ENCODE results near the gene CDK5RAP2. TPM values are rescaled to one million over a fixed set of nuclear protein-coding genes. Genes with fewer than 3 reads are reported as not detected.

CDK5RAP2 gene
- polyA plus RNA-seq, 4 donors, result 15.7 to 49.3 (median 18.9) TPM

DNA sequence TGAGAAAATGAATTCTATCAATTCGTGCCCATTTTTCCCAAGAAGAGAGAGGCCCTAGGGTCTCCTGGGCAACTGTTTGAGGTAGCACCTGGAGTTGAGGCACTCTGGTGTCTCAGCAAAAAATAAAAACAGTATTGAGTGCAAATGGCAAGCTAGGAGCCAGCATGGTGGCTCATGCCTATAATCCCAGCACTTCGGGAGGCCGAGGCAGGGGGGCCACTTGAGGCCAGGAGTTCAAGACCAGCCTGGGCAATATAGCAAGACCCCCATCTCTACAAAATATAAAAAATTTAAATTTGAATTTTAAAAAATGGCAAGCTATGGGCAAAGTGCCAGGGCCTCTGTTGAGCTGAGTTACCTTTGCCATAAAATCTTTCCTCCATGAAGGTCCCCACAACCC is 136.0 kb downstream of the CDK5RAP2 start:
- H3K27ac ChIP-seq (ENCODE audit: low read depth in 1 of 3, low read length in 2 of 3), result no peak overlapping the region
- WGBS, 3 donors, result 93 to 98% (median 95%) methylated on average over 3 of the region's 3 CpGs
- H3K27me3 ChIP-seq (ENCODE audit: control insufficient read depth in 3 of 3, insufficient read depth in 3 of 3, low read length in 3 of 3), result no peaks in the 10 kb centered on the region
- no peak overlapping the region for H3K4me3 ChIP-seq (ENCODE audit: low read depth in 1 of 3, low read length in 3 of 3)
- H3K36me3 ChIP-seq (ENCODE audit: control insufficient read depth in 3 of 3, insufficient read depth in 2 of 3, low read depth in 1 of 3, low read length in 3 of 3), result peaks cover 0 to 38% (median 17%) of the 10 kb centered on the region in 3 donors
- no peaks in the 10 kb centered on the region for H3K9me3 ChIP-seq (ENCODE audit: control insufficient read depth in 2 of 2, insufficient read depth in 1 of 2, low read depth in 1 of 2, low read length in 1 of 2)
- DNase-seq, result no peak
- no peak for FAIRE-seq
- peaks cover 0 to 30% (median 0%) of the 10 kb centered on the region in 3 donors for H3K4me1 ChIP-seq (ENCODE audit: control insufficient read depth in 3 of 3, insufficient read depth in 2 of 3, low read depth in 1 of 3, low read length in 2 of 3)

DNA sequence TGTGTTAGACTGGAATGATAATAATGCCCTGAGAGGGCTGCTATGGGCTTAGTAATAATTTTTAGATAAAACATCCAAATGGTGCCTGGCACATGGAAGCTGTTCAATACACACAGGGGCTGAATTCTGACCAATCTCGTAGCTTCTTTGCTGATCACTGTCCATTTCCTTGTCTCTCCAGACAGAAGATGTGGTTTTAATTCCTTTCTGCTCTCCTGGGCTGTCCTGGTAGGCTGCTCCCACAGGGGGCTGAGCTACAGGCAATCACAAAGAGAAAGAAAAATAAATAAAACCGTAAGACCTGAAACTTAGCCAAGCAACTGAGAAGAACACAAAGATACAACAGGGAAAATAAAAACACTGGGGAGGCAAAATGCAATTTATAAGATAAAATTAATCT is 136.5 kb downstream of the CDK5RAP2 start:
- peaks cover 0 to 31% (median 0%) of the 10 kb centered on the region in 3 donors for H3K4me1 ChIP-seq (ENCODE audit: control insufficient read depth in 3 of 3, insufficient read depth in 2 of 3, low read depth in 1 of 3, low read length in 2 of 3)
- FAIRE-seq (no peak), DNase-seq (no peak)
- peaks cover 0 to 39% (median 18%) of the 10 kb centered on the region in 3 donors for H3K36me3 ChIP-seq (ENCODE audit: control insufficient read depth in 3 of 3, insufficient read depth in 2 of 3, low read depth in 1 of 3, low read length in 3 of 3)
- H3K9me3 ChIP-seq (ENCODE audit: control insufficient read depth in 2 of 2, insufficient read depth in 1 of 2, low read depth in 1 of 2, low read length in 1 of 2), result no peaks in the 10 kb centered on the region
- peak overlapping the region in 1 of 3 donors; percentile 26 for H3K27ac ChIP-seq (ENCODE audit: low read depth in 1 of 3, low read length in 2 of 3)
- 64 to 78% (median 77%) methylated on average over 2 of the region's 2 CpGs for WGBS, 3 donors
- H3K4me3 ChIP-seq (ENCODE audit: low read depth in 1 of 3, low read length in 3 of 3), result no peak overlapping the region
- H3K27me3 ChIP-seq (ENCODE audit: control insufficient read depth in 3 of 3, insufficient read depth in 3 of 3, low read length in 3 of 3), result no peaks in the 10 kb centered on the region

DNA sequence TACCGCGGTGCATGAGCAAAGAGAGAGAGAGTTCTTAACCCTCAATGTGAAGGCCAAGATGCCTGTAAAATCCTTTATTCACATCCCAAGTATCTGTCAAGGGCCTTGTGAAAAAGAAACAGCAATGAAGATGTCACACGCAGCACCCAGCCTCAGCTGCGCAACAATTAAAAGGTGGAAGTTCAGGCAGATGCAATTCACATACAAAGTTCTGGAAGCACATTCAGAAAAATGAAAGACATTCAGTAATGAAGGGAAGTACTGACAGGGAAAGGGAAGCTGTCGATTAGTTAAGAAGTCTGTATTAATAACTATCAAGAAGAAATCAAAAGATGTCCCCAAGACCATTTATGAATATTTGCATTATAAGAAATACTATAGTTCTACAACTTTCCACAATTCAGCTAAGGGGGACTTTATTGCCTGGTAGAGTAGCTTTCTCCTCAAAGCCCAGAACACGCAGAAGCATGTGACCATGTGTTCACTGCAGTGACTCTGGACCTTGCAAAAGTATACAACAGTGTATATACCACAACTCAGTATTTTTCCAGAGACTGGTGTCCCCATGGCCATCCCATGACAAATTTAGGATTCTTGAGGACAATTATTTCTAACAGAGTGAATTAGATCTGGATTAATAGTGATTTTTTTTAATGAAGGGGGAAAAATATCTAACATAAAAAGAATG is 137.5 kb downstream of the CDK5RAP2 start:
- Histone ChIP-seq H3K4me1 (ENCODE audit: control insufficient read depth in 3 of 3, insufficient read depth in 2 of 3, low read depth in 1 of 3, low read length in 2 of 3) (peaks cover 0 to 35% (median 0%) of the 10 kb centered on the region in 3 donors), H3K27me3 (ENCODE audit: control insufficient read depth in 3 of 3, insufficient read depth in 3 of 3, low read length in 3 of 3) (no peaks in the 10 kb centered on the region), H3K4me3 (ENCODE audit: low read depth in 1 of 3, low read length in 3 of 3) (no peak overlapping the region), H3K9me3 (ENCODE audit: control insufficient read depth in 2 of 2, insufficient read depth in 1 of 2, low read depth in 1 of 2, low read length in 1 of 2) (no peaks in the 10 kb centered on the region), H3K36me3 (ENCODE audit: control insufficient read depth in 3 of 3, insufficient read depth in 2 of 3, low read depth in 1 of 3, low read length in 3 of 3) (peaks cover 0 to 33% (median 18%) of the 10 kb centered on the region in 3 donors), H3K27ac (ENCODE audit: low read depth in 1 of 3, low read length in 2 of 3) (peak overlapping the region in 1 of 3 donors; percentile 74)
- no peak for FAIRE-seq
- DNase-seq, result peak in 1 of 2 donors; percentile 31
- WGBS, 3 donors, result 84 to 97% (median 94%) methylated on average over 6 of the region's 6 CpGs

DNA sequence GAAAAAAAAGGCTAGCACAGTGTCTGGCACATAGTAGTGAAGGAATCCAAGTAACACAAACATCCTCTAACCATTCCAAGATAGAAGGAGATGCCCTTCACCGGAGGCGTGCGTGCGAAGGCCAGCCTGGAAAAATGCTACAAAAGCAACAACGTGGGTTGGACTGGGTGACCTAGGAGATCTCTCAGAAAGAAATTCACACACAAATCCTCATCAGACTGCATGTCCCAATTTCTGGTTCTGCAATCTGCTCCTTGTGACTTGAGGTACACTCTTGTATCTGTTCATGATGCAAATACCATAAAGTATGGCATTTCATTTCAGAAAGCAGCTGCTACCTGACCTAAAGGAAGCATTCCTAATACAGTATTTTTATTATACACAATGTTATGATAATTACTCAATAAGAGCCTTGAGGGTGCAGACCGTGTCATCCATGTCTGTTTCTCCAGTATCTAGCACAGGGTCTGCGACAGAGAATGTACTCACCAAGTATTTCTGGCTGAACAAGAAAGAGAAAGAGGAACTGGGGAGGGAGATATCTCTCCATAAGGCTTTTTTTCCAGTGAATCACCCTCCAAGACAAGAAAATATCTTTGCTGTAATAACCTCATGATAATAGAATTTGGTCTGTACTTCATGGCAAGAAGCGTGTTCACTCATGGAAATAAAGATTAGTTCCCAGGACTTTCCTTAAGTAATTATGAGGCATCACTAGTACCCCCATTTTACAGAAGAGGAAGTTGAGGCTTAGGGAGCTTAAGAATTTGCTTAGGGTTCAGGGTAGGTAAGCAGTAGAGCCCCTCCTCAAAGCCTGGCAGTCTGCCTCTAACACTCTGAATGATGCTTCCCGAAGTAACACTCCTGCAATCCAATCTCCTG is 138.3 kb downstream of the CDK5RAP2 start:
- H3K27me3 ChIP-seq (ENCODE audit: control insufficient read depth in 3 of 3, insufficient read depth in 3 of 3, low read length in 3 of 3), result no peaks in the 10 kb centered on the region
- DNase-seq (peak in 1 of 2 donors; percentile 33), FAIRE-seq (no peak)
- H3K36me3 ChIP-seq (ENCODE audit: control insufficient read depth in 3 of 3, insufficient read depth in 2 of 3, low read depth in 1 of 3, low read length in 3 of 3), result peaks cover 0 to 37% (median 18%) of the 10 kb centered on the region in 3 donors
- no peaks in the 10 kb centered on the region for H3K9me3 ChIP-seq (ENCODE audit: control insufficient read depth in 2 of 2, insufficient read depth in 1 of 2, low read depth in 1 of 2, low read length in 1 of 2)
- WGBS, 3 donors, result 90 to 94% (median 93%) methylated on average over 9 of the region's 9 CpGs
- H3K4me3 ChIP-seq (ENCODE audit: low read depth in 1 of 3, low read length in 3 of 3), result no peak overlapping the region
- H3K4me1 ChIP-seq (ENCODE audit: control insufficient read depth in 3 of 3, insufficient read depth in 2 of 3, low read depth in 1 of 3, low read length in 2 of 3), result peaks cover 0 to 40% (median 0%) of the 10 kb centered on the region in 3 donors
- H3K27ac ChIP-seq (ENCODE audit: low read depth in 1 of 3, low read length in 2 of 3), result peak overlapping the region in 1 of 3 donors; percentile 74

DNA sequence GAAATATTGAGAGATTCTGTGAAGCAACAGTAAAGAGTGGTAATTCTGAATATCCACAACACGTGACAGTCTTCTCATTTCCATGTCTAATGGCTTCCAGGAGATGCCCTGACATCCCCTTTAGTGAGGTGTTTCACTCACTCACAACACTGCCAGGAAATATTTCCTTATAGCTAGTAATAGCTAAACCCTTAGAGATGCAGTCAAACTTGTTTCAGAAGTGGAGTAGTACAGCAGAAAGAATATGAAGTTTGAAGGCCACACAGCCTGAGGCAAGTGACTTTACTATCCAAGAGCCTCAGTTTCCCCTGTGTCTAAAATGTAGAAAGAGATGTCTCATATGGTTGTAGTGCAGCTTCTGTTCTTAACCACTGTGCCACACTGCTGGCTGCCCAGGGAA is 139.2 kb downstream of the CDK5RAP2 start:
- FAIRE-seq, result no peak
- Histone ChIP-seq H3K27ac (ENCODE audit: low read depth in 1 of 3, low read length in 2 of 3) (peak overlapping the region in 1 of 3 donors; percentile 74), H3K27me3 (ENCODE audit: control insufficient read depth in 3 of 3, insufficient read depth in 3 of 3, low read length in 3 of 3) (no peaks in the 10 kb centered on the region), H3K36me3 (ENCODE audit: control insufficient read depth in 3 of 3, insufficient read depth in 2 of 3, low read depth in 1 of 3, low read length in 3 of 3) (peaks cover 0 to 31% (median 18%) of the 10 kb centered on the region in 3 donors), H3K4me1 (ENCODE audit: control insufficient read depth in 3 of 3, insufficient read depth in 2 of 3, low read depth in 1 of 3, low read length in 2 of 3) (peaks cover 0 to 40% (median 0%) of the 10 kb centered on the region in 3 donors), H3K9me3 (ENCODE audit: control insufficient read depth in 2 of 2, insufficient read depth in 1 of 2, low read depth in 1 of 2, low read length in 1 of 2) (no peaks in the 10 kb centered on the region), H3K4me3 (ENCODE audit: low read depth in 1 of 3, low read length in 3 of 3) (no peak overlapping the region)
- 89 to 96% (median 89%) methylated on average over 1 of the region's 1 CpG for WGBS, 3 donors
- DNase-seq, result no peak

DNA sequence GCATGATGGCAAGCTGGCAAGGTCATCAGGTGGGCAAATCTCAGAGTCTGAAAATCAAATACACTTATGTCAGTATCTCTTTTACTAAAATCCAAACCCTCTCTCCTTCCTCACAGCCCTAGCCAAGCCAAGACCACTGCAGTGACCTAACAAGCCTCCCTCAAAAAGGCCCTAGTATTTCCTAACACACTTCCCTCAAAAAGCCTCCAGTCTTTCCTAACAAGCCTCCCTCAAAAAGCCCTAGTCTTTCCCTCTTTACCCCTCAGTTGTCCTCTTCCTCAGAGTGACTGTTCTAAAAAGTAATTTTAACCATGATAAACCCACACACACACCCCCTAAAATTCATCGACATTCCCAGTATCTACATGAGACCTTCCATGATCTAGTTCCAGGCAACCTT is 140.0 kb downstream of the CDK5RAP2 start:
- Histone ChIP-seq H3K4me3 (ENCODE audit: low read depth in 1 of 3, low read length in 3 of 3) (no peak overlapping the region), H3K9me3 (ENCODE audit: control insufficient read depth in 2 of 2, insufficient read depth in 1 of 2, low read depth in 1 of 2, low read length in 1 of 2) (no peaks in the 10 kb centered on the region), H3K27ac (ENCODE audit: low read depth in 1 of 3, low read length in 2 of 3) (peak overlapping the region in 1 of 3 donors; percentile 90), H3K27me3 (ENCODE audit: control insufficient read depth in 3 of 3, insufficient read depth in 3 of 3, low read length in 3 of 3) (no peaks in the 10 kb centered on the region), H3K4me1 (ENCODE audit: control insufficient read depth in 3 of 3, insufficient read depth in 2 of 3, low read depth in 1 of 3, low read length in 2 of 3) (peaks cover 0 to 44% (median 0%) of the 10 kb centered on the region in 3 donors), H3K36me3 (ENCODE audit: control insufficient read depth in 3 of 3, insufficient read depth in 2 of 3, low read depth in 1 of 3, low read length in 3 of 3) (peaks cover 0 to 31% (median 18%) of the 10 kb centered on the region in 3 donors)
- DNase-seq, result no peak
- WGBS, 3 donors, result 93 to 100% (median 96%) methylated on average over 1 of the region's 1 CpG
- no peak for FAIRE-seq

DNA sequence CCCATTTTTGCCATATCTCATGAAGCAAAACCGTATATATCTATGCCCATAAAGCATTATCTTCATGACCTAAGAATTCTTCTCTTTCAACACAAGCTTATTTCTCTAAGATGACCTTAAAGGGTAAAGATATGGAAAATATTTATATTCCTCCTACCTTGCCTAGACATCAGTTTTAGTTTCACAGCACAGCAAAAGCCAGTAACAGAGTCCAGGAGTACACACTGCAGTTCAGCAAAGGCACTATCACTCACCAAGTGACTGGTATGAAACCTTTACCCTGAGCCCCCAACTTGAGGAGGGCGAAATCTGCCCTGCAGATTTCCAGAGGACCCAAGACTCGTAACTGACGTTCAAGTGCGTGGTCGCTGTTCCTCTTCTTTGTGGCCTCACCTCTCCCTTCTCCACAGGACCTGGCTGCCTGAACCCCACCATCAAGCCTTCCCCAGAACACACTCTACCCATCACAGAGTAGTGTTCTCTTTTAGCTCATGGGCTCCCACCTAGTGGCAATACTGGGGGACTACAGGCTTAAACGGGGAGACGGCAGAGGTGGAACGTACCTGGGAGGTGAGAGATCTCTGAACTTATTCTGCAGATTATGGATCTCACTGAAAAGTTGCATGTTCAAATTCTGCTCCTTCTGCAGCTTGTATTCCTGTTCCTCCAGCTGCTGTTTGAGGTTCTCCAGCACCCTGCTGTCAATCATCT is 141.0 kb downstream of the CDK5RAP2 start:
- DNase-seq, result peak; percentile 16 to 75
- peaks cover 0 to 29% (median 18%) of the 10 kb centered on the region in 3 donors for H3K36me3 ChIP-seq (ENCODE audit: control insufficient read depth in 3 of 3, insufficient read depth in 2 of 3, low read depth in 1 of 3, low read length in 3 of 3)
- H3K4me1 ChIP-seq (ENCODE audit: control insufficient read depth in 3 of 3, insufficient read depth in 2 of 3, low read depth in 1 of 3, low read length in 2 of 3), result peaks cover 0 to 44% (median 0%) of the 10 kb centered on the region in 3 donors
- no peak overlapping the region for H3K4me3 ChIP-seq (ENCODE audit: low read depth in 1 of 3, low read length in 3 of 3)
- no peaks in the 10 kb centered on the region for H3K27me3 ChIP-seq (ENCODE audit: control insufficient read depth in 3 of 3, insufficient read depth in 3 of 3, low read length in 3 of 3)
- no peak for FAIRE-seq
- peak overlapping the region in 1 of 3 donors; percentile 90 for H3K27ac ChIP-seq (ENCODE audit: low read depth in 1 of 3, low read length in 2 of 3)
- WGBS, 3 donors, result 84 to 90% (median 86%) methylated on average over 9 of the region's 9 CpGs
- no peaks in the 10 kb centered on the region for H3K9me3 ChIP-seq (ENCODE audit: control insufficient read depth in 2 of 2, insufficient read depth in 1 of 2, low read depth in 1 of 2, low read length in 1 of 2)

DNA sequence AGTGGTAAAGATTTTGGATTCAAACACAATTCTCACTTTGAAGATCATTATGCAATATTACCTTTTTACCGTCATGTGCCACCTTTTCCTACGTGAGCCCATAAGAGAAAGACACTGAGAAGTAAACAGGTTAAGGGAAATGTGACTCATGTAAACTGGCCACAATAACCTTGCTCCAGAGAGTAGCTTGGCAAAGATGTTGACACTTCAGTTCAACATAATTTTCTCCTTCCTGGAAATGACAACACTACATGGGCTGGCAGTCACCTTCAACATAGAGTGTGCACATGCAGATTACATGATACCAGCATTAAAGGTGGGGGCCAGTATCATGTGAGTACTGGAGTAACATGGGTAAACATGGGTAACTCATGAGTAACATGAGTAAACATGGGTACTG is 141.9 kb downstream of the CDK5RAP2 start:
- peaks cover 0 to 23% (median 14%) of the 10 kb centered on the region in 3 donors for H3K36me3 ChIP-seq (ENCODE audit: control insufficient read depth in 3 of 3, insufficient read depth in 2 of 3, low read depth in 1 of 3, low read length in 3 of 3)
- no peak overlapping the region for H3K4me3 ChIP-seq (ENCODE audit: low read depth in 1 of 3, low read length in 3 of 3)
- peak in 1 of 2 donors; percentile 65 for DNase-seq
- H3K27ac ChIP-seq (ENCODE audit: low read depth in 1 of 3, low read length in 2 of 3), result peak overlapping the region in 1 of 3 donors; percentile 90
- FAIRE-seq, result no peak
- H3K9me3 ChIP-seq (ENCODE audit: control insufficient read depth in 2 of 2, insufficient read depth in 1 of 2, low read depth in 1 of 2, low read length in 1 of 2), result no peaks in the 10 kb centered on the region
- 75 to 93% (median 84%) methylated on average over 2 of the region's 2 CpGs for WGBS, 3 donors
- H3K4me1 ChIP-seq (ENCODE audit: control insufficient read depth in 3 of 3, insufficient read depth in 2 of 3, low read depth in 1 of 3, low read length in 2 of 3), result peaks cover 0 to 40% (median 0%) of the 10 kb centered on the region in 3 donors
- H3K27me3 ChIP-seq (ENCODE audit: control insufficient read depth in 3 of 3, insufficient read depth in 3 of 3, low read length in 3 of 3), result no peaks in the 10 kb centered on the region
